Measurements from ENCODE around the gene GAL3ST1. TPM values are rescaled to one million over a fixed set of nuclear protein-coding genes. Genes with fewer than 3 reads are reported as not detected.
"Not testable (repeated sequence)": the region's sequence is repeated elsewhere in the genome, so short reads cannot be mapped to it uniquely, and the experiment has no call there.

The GAL3ST1 gene
- total RNA-seq, 1 experiment from 2014 or later = not detected

DNA sequence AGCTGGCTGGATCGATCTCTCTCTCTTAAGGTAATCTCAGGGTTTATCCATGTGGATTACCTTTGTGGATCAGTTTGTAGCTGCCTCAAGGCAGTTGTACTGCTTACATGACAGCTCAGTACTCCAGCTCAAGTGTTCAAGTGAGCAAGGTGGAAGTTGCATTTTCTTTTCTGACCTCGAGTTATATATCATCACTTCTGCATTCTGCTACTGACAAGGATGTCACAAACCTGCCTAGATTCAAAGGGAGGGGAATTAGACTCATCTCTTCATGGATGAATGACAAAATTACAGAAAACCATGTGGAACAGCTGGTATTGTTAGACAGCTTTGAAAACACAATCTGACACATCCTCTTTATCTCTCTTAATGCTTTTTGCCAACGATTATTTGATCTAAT lies 26.5 kb upstream of the GAL3ST1 start:
- Mint-ChIP-seq H3K27ac (ENCODE audit: low read depth, unreplicated experiment) (no peak overlapping the region), H3K36me3 (ENCODE audit: insufficient read depth, unreplicated experiment) (no peaks in the 10 kb centered on the region), H3K9me3 (ENCODE audit: unreplicated experiment) (no peaks in the 10 kb centered on the region), H3K4me1 (ENCODE audit: insufficient read depth, unreplicated experiment) (no peaks in the 10 kb centered on the region), H3K27me3 (ENCODE audit: insufficient read depth, unreplicated experiment) (no peaks in the 10 kb centered on the region), H3K4me3 (ENCODE audit: unreplicated experiment) (no peak overlapping the region)
- CTCF ChIA-PET = interaction anchor here (0.5 to 1.4 kb wide), 5 partner anchors 8 to 311 kb away, joined by 3 to 5 read pairs (median 3); no protein-coding TSS in a partner anchor
- TF ChIP-seq, protein P1, sequence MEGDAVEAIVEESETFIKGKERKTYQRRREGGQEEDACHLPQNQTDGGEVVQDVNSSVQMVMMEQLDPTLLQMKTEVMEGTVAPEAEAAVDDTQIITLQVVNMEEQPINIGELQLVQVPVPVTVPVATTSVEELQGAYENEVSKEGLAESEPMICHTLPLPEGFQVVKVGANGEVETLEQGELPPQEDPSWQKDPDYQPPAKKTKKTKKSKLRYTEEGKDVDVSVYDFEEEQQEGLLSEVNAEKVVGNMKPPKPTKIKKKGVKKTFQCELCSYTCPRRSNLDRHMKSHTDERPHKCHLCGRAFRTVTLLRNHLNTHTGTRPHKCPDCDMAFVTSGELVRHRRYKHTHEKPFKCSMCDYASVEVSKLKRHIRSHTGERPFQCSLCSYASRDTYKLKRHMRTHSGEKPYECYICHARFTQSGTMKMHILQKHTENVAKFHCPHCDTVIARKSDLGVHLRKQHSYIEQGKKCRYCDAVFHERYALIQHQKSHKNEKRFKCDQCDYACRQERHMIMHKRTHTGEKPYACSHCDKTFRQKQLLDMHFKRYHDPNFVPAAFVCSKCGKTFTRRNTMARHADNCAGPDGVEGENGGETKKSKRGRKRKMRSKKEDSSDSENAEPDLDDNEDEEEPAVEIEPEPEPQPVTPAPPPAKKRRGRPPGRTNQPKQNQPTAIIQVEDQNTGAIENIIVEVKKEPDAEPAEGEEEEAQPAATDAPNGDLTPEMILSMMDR (IDR thresholded peaks at IDR 0.05; ENCODE audit: unreplicated experiment) = no peak
- no peak for DNase-seq (ENCODE audit: unreplicated experiment)
- POLR2A ChIA-PET = interaction anchor here (0.7 kb wide), 1 partner anchor 8 kb away, joined by 3 read pairs; no protein-coding TSS in a partner anchor
- no TSS peak for BruUV-seq (replicated peaks)
- intact Hi-C loops (cut with micrococcal nuclease) = no loop called here

DNA sequence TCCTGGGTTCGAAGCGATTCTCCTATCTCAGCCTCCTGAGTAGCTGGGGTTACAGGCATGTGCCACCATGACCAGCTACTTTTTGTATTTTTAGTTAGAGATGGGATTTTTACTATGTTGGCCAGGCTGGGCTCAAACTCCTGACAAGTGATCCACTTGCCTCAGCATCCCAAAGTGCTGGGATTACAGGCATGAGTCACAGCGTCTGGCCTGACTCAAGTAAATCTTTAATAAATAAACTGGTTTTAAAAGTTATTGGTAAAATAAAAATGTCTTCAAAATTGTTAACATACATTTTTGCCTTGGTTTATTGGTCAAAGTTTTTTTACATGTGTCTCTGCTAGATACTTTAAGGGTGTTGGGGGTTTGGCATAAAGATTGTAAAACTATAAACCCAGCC lies 24.5 kb upstream of the GAL3ST1 start:
- H3K4me1 Mint-ChIP-seq (ENCODE audit: insufficient read depth, unreplicated experiment) = no peaks in the 10 kb centered on the region
- intact Hi-C loops (cut with micrococcal nuclease) = no loop called here
- H3K36me3 Mint-ChIP-seq (ENCODE audit: insufficient read depth, unreplicated experiment) = no peaks in the 10 kb centered on the region
- CTCF ChIA-PET = interaction anchor here (0.6 kb wide), 1 partner anchor 180 kb away, joined by 6 read pairs; no protein-coding TSS in a partner anchor
- no peaks in the 10 kb centered on the region for H3K27me3 Mint-ChIP-seq (ENCODE audit: insufficient read depth, unreplicated experiment)
- no peak overlapping the region for H3K27ac Mint-ChIP-seq (ENCODE audit: low read depth, unreplicated experiment)
- POLR2A ChIA-PET = no interaction called here
- TF ChIP-seq, protein P1 (IDR thresholded peaks at IDR 0.05; ENCODE audit: unreplicated experiment) = no peak
- H3K4me3 Mint-ChIP-seq (ENCODE audit: unreplicated experiment) = no peak overlapping the region
- BruUV-seq (replicated peaks) = no TSS peak
- no peak for DNase-seq (ENCODE audit: unreplicated experiment)
- H3K9me3 Mint-ChIP-seq (ENCODE audit: unreplicated experiment) = no peaks in the 10 kb centered on the region

DNA sequence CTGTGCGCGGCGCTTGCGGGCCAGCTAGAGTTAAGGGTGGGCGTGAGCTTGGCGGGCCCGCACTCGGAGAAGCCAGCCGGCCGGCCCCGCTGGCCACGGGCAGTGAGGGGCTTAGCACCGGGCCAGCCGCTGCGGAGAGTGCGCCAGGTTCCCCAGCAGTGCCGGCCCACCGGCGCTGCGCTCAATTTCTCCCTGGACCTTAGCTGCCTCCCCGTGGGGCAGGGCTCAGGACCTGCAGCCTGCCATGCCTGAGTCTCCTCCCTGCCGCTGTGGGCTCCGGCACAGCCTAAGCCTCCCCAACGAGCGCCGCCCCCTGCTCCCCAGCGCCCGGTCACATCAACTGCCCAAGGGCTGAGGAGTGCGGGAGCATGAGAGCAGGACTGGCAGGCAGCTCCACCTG lies 22.4 kb upstream of the GAL3ST1 start:
- Mint-ChIP-seq H3K4me1 (ENCODE audit: insufficient read depth, unreplicated experiment) (no peaks in the 10 kb centered on the region), H3K9me3 (ENCODE audit: unreplicated experiment) (no peaks in the 10 kb centered on the region), H3K27me3 (ENCODE audit: insufficient read depth, unreplicated experiment) (no peaks in the 10 kb centered on the region), H3K36me3 (ENCODE audit: insufficient read depth, unreplicated experiment) (no peaks in the 10 kb centered on the region), H3K4me3 (ENCODE audit: unreplicated experiment) (no peak overlapping the region), H3K27ac (ENCODE audit: low read depth, unreplicated experiment) (no peak overlapping the region)
- ChIA-PET CTCF (interaction anchor here (0.7 to 0.9 kb wide), 2 partner anchors 11 to 111 kb away, joined by 3 to 4 read pairs; no protein-coding TSS in a partner anchor), POLR2A (interaction anchor here (0.6 kb wide), 1 partner anchor 190 kb away, joined by 3 read pairs; no protein-coding TSS in a partner anchor)
- no TSS peak for BruUV-seq (replicated peaks)
- DNase-seq (ENCODE audit: unreplicated experiment) = no peak
- TF ChIP-seq, protein P1 (IDR thresholded peaks at IDR 0.05; ENCODE audit: unreplicated experiment) = no peak
- intact Hi-C loops (cut with micrococcal nuclease) = no loop called here

GRCh38 chr22:30596199-30596598 lies 21.7 kb upstream of the GAL3ST1 start:
- Mint-ChIP-seq H3K4me3 (ENCODE audit: unreplicated experiment) (no peak overlapping the region), H3K36me3 (ENCODE audit: insufficient read depth, unreplicated experiment) (no peaks in the 10 kb centered on the region), H3K27me3 (ENCODE audit: insufficient read depth, unreplicated experiment) (no peaks in the 10 kb centered on the region), H3K27ac (ENCODE audit: low read depth, unreplicated experiment) (no peak overlapping the region), H3K4me1 (ENCODE audit: insufficient read depth, unreplicated experiment) (no peaks in the 10 kb centered on the region), H3K9me3 (ENCODE audit: unreplicated experiment) (no peaks in the 10 kb centered on the region)
- ChIA-PET POLR2A (interaction anchor here (0.6 kb wide), 1 partner anchor 10 kb away, joined by 3 read pairs; no protein-coding TSS in a partner anchor), CTCF (no interaction called here)
- TF ChIP-seq, protein P1 (IDR thresholded peaks at IDR 0.05; ENCODE audit: unreplicated experiment) = no peak
- no peak for DNase-seq (ENCODE audit: unreplicated experiment)
- intact Hi-C loops (cut with micrococcal nuclease) = no loop called here
- BruUV-seq (replicated peaks) = no TSS peak

GRCh38 chr22:30592360-30592713 lies 17.9 kb upstream of the GAL3ST1 start:
- H3K27me3 Mint-ChIP-seq (ENCODE audit: insufficient read depth, unreplicated experiment); BruUV-seq (replicated peaks); intact Hi-C loops (cut with micrococcal nuclease); H3K27ac Mint-ChIP-seq (ENCODE audit: low read depth, unreplicated experiment); H3K4me3 Mint-ChIP-seq (ENCODE audit: unreplicated experiment); H3K9me3 Mint-ChIP-seq (ENCODE audit: unreplicated experiment); DNase-seq (ENCODE audit: unreplicated experiment); H3K4me1 Mint-ChIP-seq (ENCODE audit: insufficient read depth, unreplicated experiment): not testable (repeated sequence)
- H3K36me3 Mint-ChIP-seq (ENCODE audit: insufficient read depth, unreplicated experiment) = peaks cover 24% of the 10 kb centered on the region
- ChIA-PET POLR2A (interaction anchor here (0.7 to 4.6 kb wide), 9 partner anchors 9 to 236 kb away, joined by 3 to 30 read pairs (median 3); partner anchors contain the start of gene TCN2), CTCF (interaction anchor here (0.5 to 1.7 kb wide), 4 partner anchors 9 to 337 kb away, joined by 3 to 9 read pairs (median 4); no protein-coding TSS in a partner anchor)

Data from MCF 10A (cell line).